DND-41 (cell line): ENCODE measurements around the gene B3GNT5.

Experiments used
- ATAC-seq: fragments of 200-7000 bp; cut with Tn5 transposase; 3 replicates; pipeline ENCODE4 v1.9.1; 2021; ENCODE audit warnings: low read depth; ENCODE audit not compliant: insufficient read depth
- DNase-seq: peaks from one replicate; pipeline ENCODE4 v3.0.0-alpha.2; 2020
- H2AFZ ChIP-seq: 2 replicates; pipeline ENCODE4 v1.6.0; 2012; ENCODE audit warnings: low read depth, low read length
- H3K27ac ChIP-seq: 2 replicates; pipeline ENCODE4 v1.5.1; 2012; ENCODE audit warnings: low read length, inconsistent platforms
- H3K27me3 ChIP-seq: fragments of 200-600 bp; sonication (generic); 2 replicates; pipeline ENCODE4 v1.6.0; 2012; ENCODE audit warnings: low read length, mild to moderate bottlenecking, inconsistent platforms; ENCODE audit not compliant: insufficient read depth, poor library complexity
- H3K36me3 ChIP-seq: 2 replicates; pipeline ENCODE4 v1.5.1; 2012; ENCODE audit warnings: low read length, inconsistent platforms; ENCODE audit not compliant: insufficient read depth
- H3K4me1 ChIP-seq: 2 replicates; pipeline ENCODE4 v1.5.1; 2012; ENCODE audit warnings: mild to moderate bottlenecking, low read length; ENCODE audit not compliant: insufficient read depth
- H3K4me2 ChIP-seq: 2 replicates; pipeline ENCODE4 v1.6.0; 2012; ENCODE audit warnings: mild to moderate bottlenecking, moderate library complexity, low read length, inconsistent platforms; ENCODE audit not compliant: insufficient read depth
- H3K4me3 ChIP-seq, 2 experiments: fragments of 200-600 bp in 1 of 2; shearing (Covaris generic) in 1 of 2; 2 replicates each; pipeline ENCODE4 v1.5.1; 2012 to 2016; ENCODE audit warnings: inconsistent platforms in 2 of 2, low read length in 2 of 2, mild to moderate bottlenecking in 2 of 2, low read depth in 1 of 2, moderate library complexity in 1 of 2
- H3K79me2 ChIP-seq: 2 replicates; pipeline ENCODE4 v1.6.0; 2012; ENCODE audit warnings: low read length, inconsistent platforms; ENCODE audit not compliant: insufficient read depth
- H3K9ac ChIP-seq: 2 replicates; pipeline ENCODE4 v1.6.0; 2012; ENCODE audit warnings: low read depth, mild to moderate bottlenecking, inconsistent platforms, low read length, moderate library complexity
- H3K9me3 ChIP-seq: 2 replicates; pipeline ENCODE4 v1.5.1; 2012; ENCODE audit warnings: low read length, moderate library complexity, mild to moderate bottlenecking, inconsistent platforms; ENCODE audit not compliant: insufficient read depth, severe bottlenecking
- H4K20me1 ChIP-seq: 2 replicates; pipeline ENCODE4 v1.6.0; 2012; ENCODE audit warnings: low read length; ENCODE audit not compliant: insufficient read depth
- CTCF ChIP-seq: IDR thresholded peaks from 2 replicates; pipeline ENCODE4 v1.5.1; 2012; ENCODE audit warnings: borderline replicate concordance, low read length, moderate library complexity, mild to moderate bottlenecking; ENCODE audit not compliant: poor library complexity, severe bottlenecking; ENCODE audit errors: extremely low read depth
- EZH2 ChIP-seq: IDR thresholded peaks from 3 replicates; pipeline ENCODE4 v1.6.1; 2012; ENCODE audit warnings: borderline replicate concordance, low read depth, mild to moderate bottlenecking, moderate library complexity, low read length, inconsistent platforms; ENCODE audit not compliant: severe bottlenecking

Gene B3GNT5

GRCh38 chr3:183270344-183270743, 17.3 kb downstream of the B3GNT5 start:
- ATAC-seq (no peak), DNase-seq (no peak)
- Histone ChIP-seq H3K27ac (no peak overlapping the region), H4K20me1 (no peaks in the 10 kb centered on the region), H3K79me2 (no peaks in the 10 kb centered on the region), H3K4me3 (no peak overlapping the region), H3K9ac (no peak overlapping the region), H3K36me3 (no peaks in the 10 kb centered on the region), H3K27me3 (no peaks in the 10 kb centered on the region), H3K9me3 (no peaks in the 10 kb centered on the region), H3K4me1 (0 out of 2 replicates have a peak, but pooled peaks cover 3% of the 10 kb centered on the region), H3K4me2 (no peak overlapping the region), H2AFZ (no peak overlapping the region)
- no peak for TF ChIP-seq CTCF
- no peak for TF ChIP-seq EZH2

- Histone ChIP-seq H3K9me3 (no peaks in the 10 kb centered on the region), H3K4me2 (no peak overlapping the region), H2AFZ (no peak overlapping the region), H4K20me1 (no peaks in the 10 kb centered on the region), H3K27ac (no peak overlapping the region), H3K4me3 (no peak overlapping the region), H3K9ac (no peak overlapping the region), H3K79me2 (no peaks in the 10 kb centered on the region), H3K4me1 (0 out of 2 replicates have a peak, but pooled peaks cover 6% of the 10 kb centered on the region), H3K27me3 (no peaks in the 10 kb centered on the region), H3K36me3 (no peaks in the 10 kb centered on the region)
- no peak for DNase-seq
- TF ChIP-seq EZH2 (no peak), CTCF (no peak)
- no peak for ATAC-seq
These were observed 19.1 kb downstream of the B3GNT5 start for GRCh38 chr3:183272142-183272541.

- no peak for DNase-seq
- H3K4me3 ChIP-seq = no peak overlapping the region
- 0 out of 2 replicates have a peak, but pooled peaks cover 6% of the 10 kb centered on the region for H3K4me1 ChIP-seq
- TF ChIP-seq EZH2 (no peak), CTCF (no peak)
- H4K20me1 ChIP-seq = no peaks in the 10 kb centered on the region
- H3K27ac ChIP-seq = no peak overlapping the region
- H3K9me3 ChIP-seq = no peaks in the 10 kb centered on the region
- H2AFZ ChIP-seq = no peak overlapping the region
- no peaks in the 10 kb centered on the region for H3K36me3 ChIP-seq
- H3K4me2 ChIP-seq = no peak overlapping the region
- no peak for ATAC-seq
- no peaks in the 10 kb centered on the region for H3K79me2 ChIP-seq
- H3K27me3 ChIP-seq = no peaks in the 10 kb centered on the region
- H3K9ac ChIP-seq = no peak overlapping the region
These were observed 19.7 kb downstream of the B3GNT5 start for GRCh38 chr3:183272791-183273190.

- no peak for DNase-seq
- H3K9ac ChIP-seq = no peak overlapping the region
- no peak for TF ChIP-seq EZH2
- TF ChIP-seq CTCF = no peak
- no peak overlapping the region for H3K27ac ChIP-seq
- H3K4me3 ChIP-seq = no peak overlapping the region
- 0 out of 2 replicates have a peak, but pooled peaks cover 6% of the 10 kb centered on the region for H3K4me1 ChIP-seq
- H3K36me3 ChIP-seq = no peaks in the 10 kb centered on the region
- no peak for ATAC-seq
- H3K9me3 ChIP-seq = no peaks in the 10 kb centered on the region
- no peaks in the 10 kb centered on the region for H3K27me3 ChIP-seq
- H3K4me2 ChIP-seq = no peak overlapping the region
- H2AFZ ChIP-seq = no peak overlapping the region
- no peaks in the 10 kb centered on the region for H4K20me1 ChIP-seq
- H3K79me2 ChIP-seq = no peaks in the 10 kb centered on the region
These were observed 21.6 kb downstream of the B3GNT5 start for GRCh38 chr3:183274609-183275008.
